DOHH2 (cell line): ENCODE results near the gene GPC5.

Source experiments
- H3F3A ChIP-seq: fragments of 200-600 bp; sonication (generic), shearing (Covaris generic); 2 replicates; pipeline ENCODE4 v1.6.0; 2016; ENCODE audit warnings: antibody characterized with exemption, mild to moderate bottlenecking; ENCODE audit not compliant: control insufficient read depth, insufficient read depth
- H3K27ac ChIP-seq: fragments of 200-600 bp; sonication (generic); 2 replicates; pipeline ENCODE4 v1.5.1; 2014; ENCODE audit warnings: low read depth, mild to moderate bottlenecking, low read length, moderate library complexity
- H3K27me3 ChIP-seq: fragments of 200-600 bp; sonication (generic); 2 replicates; pipeline ENCODE4 v1.6.1; 2014; ENCODE audit warnings: mild to moderate bottlenecking, low read length, mixed read lengths; ENCODE audit not compliant: control insufficient read depth
- H3K36me3 ChIP-seq: fragments of 200-600 bp; sonication (generic); 2 replicates; pipeline ENCODE4 v1.6.1; 2014; ENCODE audit warnings: mild to moderate bottlenecking, low read length, moderate library complexity, mixed read lengths; ENCODE audit not compliant: control insufficient read depth
- H3K4me1 ChIP-seq: fragments of 200-600 bp; sonication (generic); 2 replicates; pipeline ENCODE4 v1.6.1; 2014; ENCODE audit warnings: mild to moderate bottlenecking, low read length, mixed read lengths; ENCODE audit not compliant: control insufficient read depth
- H3K4me2 ChIP-seq: fragments of 200-600 bp; sonication (generic); 2 replicates; pipeline ENCODE4 v1.6.0; 2014; ENCODE audit warnings: mild to moderate bottlenecking, low read length, moderate library complexity
- H3K4me3 ChIP-seq: fragments of 200-600 bp; sonication (generic); 2 replicates; pipeline ENCODE4 v1.5.1; 2014; ENCODE audit warnings: mild to moderate bottlenecking, low read length, mixed read lengths
- H3K79me2 ChIP-seq: fragments of 200-600 bp; sonication (generic); 2 replicates; pipeline ENCODE4 v1.6.1; 2014; ENCODE audit warnings: mild to moderate bottlenecking, low read length, mixed read lengths; ENCODE audit not compliant: control insufficient read depth
- H3K9me2 ChIP-seq: fragments of 200-600 bp; sonication (generic); replicated peaks from 2 replicates; pipeline ENCODE4 v1.6.1; 2014; ENCODE audit warnings: mild to moderate bottlenecking, low read length, mixed read lengths; ENCODE audit not compliant: control insufficient read depth
- H3K9me3 ChIP-seq: fragments of 200-600 bp; sonication (generic); 2 replicates; pipeline ENCODE4 v1.6.1; 2014; ENCODE audit warnings: antibody characterized with exemption, low read length, mixed read lengths; ENCODE audit not compliant: control insufficient read depth, insufficient read depth
- H4K20me1 ChIP-seq: fragments of 200-600 bp; sonication (generic); 2 replicates; pipeline ENCODE4 v1.6.0; 2014; ENCODE audit warnings: low read depth, mild to moderate bottlenecking, antibody characterized with exemption, low read length, moderate library complexity; ENCODE audit not compliant: control insufficient read depth, insufficient read depth
- EZH2phosphoT487 ChIP-seq: fragments of 200-600 bp; sonication (generic); IDR thresholded peaks from 2 replicates; pipeline ENCODE4 v1.6.1; 2017; ENCODE audit warnings: borderline replicate concordance, mild to moderate bottlenecking, antibody characterized with exemption, low read length, moderate library complexity, mixed read lengths
- TF ChIP-seq, protein P1 (sequence below): fragments of 200-600 bp; sonication (generic); IDR thresholded peaks from one replicate; pipeline ENCODE4 v1.5.1; 2014; ENCODE audit warnings: antibody characterized with exemption, mild to moderate bottlenecking, low read depth, low read length; ENCODE audit not compliant: poor library complexity, severe bottlenecking

Gene GPC5

GRCh38 chr13:92256211-92256610 lies 857.8 kb downstream of the GPC5 start:
- TF ChIP-seq, protein P1, sequence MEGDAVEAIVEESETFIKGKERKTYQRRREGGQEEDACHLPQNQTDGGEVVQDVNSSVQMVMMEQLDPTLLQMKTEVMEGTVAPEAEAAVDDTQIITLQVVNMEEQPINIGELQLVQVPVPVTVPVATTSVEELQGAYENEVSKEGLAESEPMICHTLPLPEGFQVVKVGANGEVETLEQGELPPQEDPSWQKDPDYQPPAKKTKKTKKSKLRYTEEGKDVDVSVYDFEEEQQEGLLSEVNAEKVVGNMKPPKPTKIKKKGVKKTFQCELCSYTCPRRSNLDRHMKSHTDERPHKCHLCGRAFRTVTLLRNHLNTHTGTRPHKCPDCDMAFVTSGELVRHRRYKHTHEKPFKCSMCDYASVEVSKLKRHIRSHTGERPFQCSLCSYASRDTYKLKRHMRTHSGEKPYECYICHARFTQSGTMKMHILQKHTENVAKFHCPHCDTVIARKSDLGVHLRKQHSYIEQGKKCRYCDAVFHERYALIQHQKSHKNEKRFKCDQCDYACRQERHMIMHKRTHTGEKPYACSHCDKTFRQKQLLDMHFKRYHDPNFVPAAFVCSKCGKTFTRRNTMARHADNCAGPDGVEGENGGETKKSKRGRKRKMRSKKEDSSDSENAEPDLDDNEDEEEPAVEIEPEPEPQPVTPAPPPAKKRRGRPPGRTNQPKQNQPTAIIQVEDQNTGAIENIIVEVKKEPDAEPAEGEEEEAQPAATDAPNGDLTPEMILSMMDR = no peak
- no peak for TF ChIP-seq EZH2phosphoT487
- Histone ChIP-seq H3K4me3 (no peak overlapping the region), H3K4me1 (no peaks in the 10 kb centered on the region), H3K36me3 (no peaks in the 10 kb centered on the region), H3K27me3 (no peaks in the 10 kb centered on the region), H3K9me2 (no peaks in the 10 kb centered on the region), H3K9me3 (no peaks in the 10 kb centered on the region), H3K27ac (no peak overlapping the region), H3F3A (no peaks in the 10 kb centered on the region), H4K20me1 (no peaks in the 10 kb centered on the region), H3K4me2 (no peak overlapping the region), H3K79me2 (no peaks in the 10 kb centered on the region)

DNA sequence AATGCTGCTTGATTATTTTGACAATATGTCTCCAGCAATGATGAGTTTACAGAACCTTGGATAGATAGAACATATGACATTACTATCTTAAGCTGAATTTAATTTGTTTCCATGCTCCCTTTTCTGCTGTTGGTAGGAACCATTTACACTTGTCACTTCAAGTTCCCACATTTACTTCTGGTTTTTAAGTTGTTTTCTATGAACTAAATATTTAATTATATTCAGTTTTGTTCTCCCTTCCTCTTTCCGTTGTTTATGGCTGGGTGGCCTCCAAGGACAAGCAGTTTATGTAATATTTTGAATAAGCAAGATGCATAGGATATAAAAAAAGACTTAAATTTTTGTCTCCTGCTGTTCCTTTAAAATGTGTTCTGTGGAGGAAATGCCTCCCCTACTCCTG lies 860.6 kb downstream of the GPC5 start:
- Histone ChIP-seq H3K36me3 (no peaks in the 10 kb centered on the region), H3K4me2 (no peak overlapping the region), H3K27me3 (no peaks in the 10 kb centered on the region), H3K9me2 (no peaks in the 10 kb centered on the region), H3K9me3 (no peaks in the 10 kb centered on the region), H3F3A (no peaks in the 10 kb centered on the region), H3K4me3 (no peak overlapping the region), H4K20me1 (no peaks in the 10 kb centered on the region), H3K27ac (no peak overlapping the region), H3K79me2 (no peaks in the 10 kb centered on the region), H3K4me1 (no peaks in the 10 kb centered on the region)
- no peak for TF ChIP-seq EZH2phosphoT487
- TF ChIP-seq, protein P1 = no peak

DNA sequence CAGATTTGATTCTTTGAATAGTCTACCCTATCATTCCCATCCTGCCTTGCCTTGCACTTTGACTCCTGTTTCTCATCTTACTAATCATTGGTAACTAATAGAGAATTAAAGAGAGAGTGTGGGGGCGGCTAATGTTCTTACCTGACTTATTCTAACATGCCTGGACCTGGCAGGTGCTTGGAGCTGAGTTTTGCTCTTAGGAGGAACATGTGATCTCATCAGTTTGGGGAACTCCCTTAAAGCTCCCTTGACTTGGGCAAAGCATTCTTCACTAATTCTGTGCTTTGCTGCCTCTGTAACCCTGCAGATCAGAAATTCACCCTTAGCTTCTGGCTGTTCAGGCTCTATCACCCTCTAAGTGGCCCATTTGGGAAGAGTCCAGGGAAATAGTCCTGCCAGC lies 861.1 kb downstream of the GPC5 start:
- Histone ChIP-seq H3F3A (no peaks in the 10 kb centered on the region), H3K4me1 (no peaks in the 10 kb centered on the region), H4K20me1 (no peaks in the 10 kb centered on the region), H3K9me3 (no peaks in the 10 kb centered on the region), H3K27me3 (no peaks in the 10 kb centered on the region), H3K36me3 (no peaks in the 10 kb centered on the region), H3K4me3 (no peak overlapping the region), H3K9me2 (no peaks in the 10 kb centered on the region), H3K27ac (no peak overlapping the region), H3K4me2 (no peak overlapping the region), H3K79me2 (no peaks in the 10 kb centered on the region)
- TF ChIP-seq, protein P1 = no peak
- TF ChIP-seq EZH2phosphoT487 = no peak

GRCh38 chr13:92260363-92260762 lies 861.9 kb downstream of the GPC5 start:
- Histone ChIP-seq H3K79me2 (no peaks in the 10 kb centered on the region), H3K4me2 (no peak overlapping the region), H4K20me1 (no peaks in the 10 kb centered on the region), H3K9me3 (no peaks in the 10 kb centered on the region), H3K27ac (no peak overlapping the region), H3K9me2 (no peaks in the 10 kb centered on the region), H3K4me3 (no peak overlapping the region), H3K4me1 (no peaks in the 10 kb centered on the region), H3F3A (no peaks in the 10 kb centered on the region), H3K36me3 (no peaks in the 10 kb centered on the region), H3K27me3 (no peaks in the 10 kb centered on the region)
- TF ChIP-seq, protein P1 = no peak
- TF ChIP-seq EZH2phosphoT487 = no peak
